ENCODE measurements around the gene TRPM6.

The TRPM6 gene

GRCh38 chr9:74874220-74874619 is 13.5 kb downstream of the TRPM6 start:
- TF ChIP-seq EGR1 (IDR thresholded peaks at IDR 0.05) (no peak), TAF1 (IDR thresholded peaks at IDR 0.05; ENCODE audit: low read depth) (no peak), REST (IDR thresholded peaks at IDR 0.05; ENCODE audit: low read depth) (no peak), NFIC (IDR thresholded peaks at IDR 0.05) (no peak), RAD21 (IDR thresholded peaks at IDR 0.05; ENCODE audit: low read depth) (no peak), EP300 (IDR thresholded peaks at IDR 0.05; ENCODE audit: borderline replicate concordance) (no peak), CEBPB (IDR thresholded peaks at IDR 0.05) (no peak), YY1 (IDR thresholded peaks at IDR 0.05; ENCODE audit: low read depth) (no peak), TEAD4 (IDR thresholded peaks at IDR 0.05) (no peak), TCF12 (IDR thresholded peaks at IDR 0.05; ENCODE audit: low read depth) (no peak), ZBTB7A (IDR thresholded peaks at IDR 0.05; ENCODE audit: low read depth) (no peak), CREB1 (IDR thresholded peaks at IDR 0.05; ENCODE audit: low read depth) (no peak), USF1 (IDR thresholded peaks at IDR 0.05) (no peak), MAX (IDR thresholded peaks at IDR 0.05) (no peak), FOXM1 (IDR thresholded peaks at IDR 0.05; ENCODE audit: borderline replicate concordance, low read depth) (no peak)

GRCh38 chr9:74872619-74873233 is 15.0 kb downstream of the TRPM6 start:
- TF ChIP-seq MAX (IDR thresholded peaks at IDR 0.05) (no peak), CREB1 (IDR thresholded peaks at IDR 0.05; ENCODE audit: low read depth) (no peak), USF1 (IDR thresholded peaks at IDR 0.05) (no peak), TAF1 (IDR thresholded peaks at IDR 0.05; ENCODE audit: low read depth) (no peak), RAD21 (IDR thresholded peaks at IDR 0.05; ENCODE audit: low read depth) (no peak), NFIC (IDR thresholded peaks at IDR 0.05) (no peak), ZBTB7A (IDR thresholded peaks at IDR 0.05; ENCODE audit: low read depth) (no peak), EP300 (IDR thresholded peaks at IDR 0.05; ENCODE audit: borderline replicate concordance) (no peak), YY1 (IDR thresholded peaks at IDR 0.05; ENCODE audit: low read depth) (no peak), EGR1 (IDR thresholded peaks at IDR 0.05) (no peak), TEAD4 (IDR thresholded peaks at IDR 0.05) (no peak), CEBPB (IDR thresholded peaks at IDR 0.05) (no peak), TCF12 (IDR thresholded peaks at IDR 0.05; ENCODE audit: low read depth) (no peak), FOXM1 (IDR thresholded peaks at IDR 0.05; ENCODE audit: borderline replicate concordance, low read depth) (no peak), REST (IDR thresholded peaks at IDR 0.05; ENCODE audit: low read depth) (no peak)

GRCh38 chr9:74867483-74867882 is 20.2 kb downstream of the TRPM6 start:
- TF ChIP-seq CREB1 (IDR thresholded peaks at IDR 0.05; ENCODE audit: low read depth) (no peak), MAX (IDR thresholded peaks at IDR 0.05) (no peak), EGR1 (IDR thresholded peaks at IDR 0.05) (no peak), RAD21 (IDR thresholded peaks at IDR 0.05; ENCODE audit: low read depth) (no peak), TAF1 (IDR thresholded peaks at IDR 0.05; ENCODE audit: low read depth) (no peak), USF1 (IDR thresholded peaks at IDR 0.05) (no peak), ZBTB7A (IDR thresholded peaks at IDR 0.05; ENCODE audit: low read depth) (no peak), NFIC (IDR thresholded peaks at IDR 0.05) (no peak), TCF12 (IDR thresholded peaks at IDR 0.05; ENCODE audit: low read depth) (no peak), CEBPB (IDR thresholded peaks at IDR 0.05) (no peak), EP300 (IDR thresholded peaks at IDR 0.05; ENCODE audit: borderline replicate concordance) (no peak), TEAD4 (IDR thresholded peaks at IDR 0.05) (no peak), REST (IDR thresholded peaks at IDR 0.05; ENCODE audit: low read depth) (no peak), FOXM1 (IDR thresholded peaks at IDR 0.05; ENCODE audit: borderline replicate concordance, low read depth) (no peak)

All from Ishikawa (cell line).